Activated CD8-positive, alpha-beta T cell treated with anti-CD3 and anti-CD28 coated beads, Interleukin-2, amount 10 ng/mL, durations not matched to agents 7 days and 5 days (primary cell): Measurements from ENCODE around the gene CENPM. TPM values are rescaled to one million over a fixed set of nuclear protein-coding genes. Genes with fewer than 3 reads are reported as not detected.

Source experiments
- ATAC-seq: fragments of 150-1000 bp; cut with Tn5 transposase; one replicate; pipeline ENCODE4 v1.10.0; 2021; ENCODE audit warnings: moderate library complexity
- CTCF ChIA-PET: fragments of 350-600 bp; sonication (Branson Sonifier 250); formaldehyde crosslinking; loops from one replicate; lab custom pipeline; 2021; ENCODE audit warnings: antibody characterized with exemption; lab: Charles Lee
- POLR2A ChIA-PET: fragments of 350-600 bp; sonication (Branson Sonifier 250); formaldehyde crosslinking; loops from one replicate; lab custom pipeline; 2021; ENCODE audit warnings: antibody characterized with exemption; lab: Charles Lee
- DNase-seq: peaks from one replicate; pipeline ENCODE4 v3.0.0-alpha.2; 2020
- H3K27ac Mint-ChIP-seq: one replicate; pipeline ENCODE4 v1.8.0; 2021; ENCODE audit warnings: mild to moderate bottlenecking, mixed read lengths
- H3K27me3 Mint-ChIP-seq: one replicate; pipeline ENCODE4 v1.8.0; 2021; ENCODE audit warnings: low read depth, mixed read lengths
- H3K36me3 Mint-ChIP-seq: one replicate; pipeline ENCODE4 v1.8.0; 2021; ENCODE audit warnings: low read depth, mixed read lengths
- H3K4me1 Mint-ChIP-seq: one replicate; pipeline ENCODE4 v1.8.0; 2021; ENCODE audit warnings: low read depth, mixed read lengths
- H3K4me3 Mint-ChIP-seq: one replicate; pipeline ENCODE4 v1.8.0; 2021; ENCODE audit warnings: mild to moderate bottlenecking, mixed read lengths
- H3K9me3 Mint-ChIP-seq: one replicate; pipeline ENCODE4 v1.8.0; 2022; ENCODE audit warnings: mixed read lengths; ENCODE audit not compliant: insufficient read depth
- total RNA-seq, 2 experiments: library from RNA; stranded (reverse); gene quantifications; one replicate each; pipeline ENCODE4 v1.2.3, GENCODE V29; 2021

The CENPM gene, protein sequence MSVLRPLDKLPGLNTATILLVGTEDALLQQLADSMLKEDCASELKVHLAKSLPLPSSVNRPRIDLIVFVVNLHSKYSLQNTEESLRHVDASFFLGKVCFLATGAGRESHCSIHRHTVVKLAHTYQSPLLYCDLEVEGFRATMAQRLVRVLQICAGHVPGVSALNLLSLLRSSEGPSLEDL
- total RNA-seq, result 10 to 100 TPM; 83.6 to 83.8 TPM

GRCh38 chr22:41946629-41947423 is at the start of gene CENPM:
Gene CENPM (minus strand): TSS chr22:41947152. CDS start chr22:41947076, 76 bp downstream.
- ChIA-PET CTCF (interaction anchor here (0.7 to 2.1 kb wide), 15 partner anchors 9 to 497 kb away, joined by 3 to 16 read pairs (median 4); partner anchors contain the start of genes SREBF2 and TNFRSF13C), POLR2A (interaction anchor here (0.5 to 2.7 kb wide), 20 partner anchors 10 to 667 kb away, joined by 3 to 13 read pairs (median 3); partner anchors contain the start of genes CCDC134, DESI1, NDUFA6 and RANGAP1)
- peaks cover 33% of the 10 kb centered on the region for H3K36me3 Mint-ChIP-seq
- peak within 1 kb of the TSS; percentile 95 for H3K27ac Mint-ChIP-seq
- DNase-seq, result peak; percentile 96
- peak within 1 kb of the TSS; percentile 81 for H3K4me3 Mint-ChIP-seq
- H3K4me1 Mint-ChIP-seq, result peaks cover 41% of the 10 kb centered on the region
- peak; percentile 98 for ATAC-seq
- H3K9me3 Mint-ChIP-seq, result no peaks in the 10 kb centered on the region
- H3K27me3 Mint-ChIP-seq, result no peaks in the 10 kb centered on the region

GRCh38 chr22:41995211-41995610 is 48.3 kb upstream of the CENPM start:
- ATAC-seq, result no peak
- ChIA-PET POLR2A (no interaction called here), CTCF (interaction anchor here (2.7 kb wide), 1 partner anchor 12 kb away, joined by 7 read pairs; no protein-coding TSS in a partner anchor)
- Mint-ChIP-seq H3K27me3 (peaks cover 25% of the 10 kb centered on the region), H3K36me3 (peaks cover 6% of the 10 kb centered on the region), H3K4me1 (peaks cover 29% of the 10 kb centered on the region), H3K27ac (no peak overlapping the region), H3K9me3 (no peaks in the 10 kb centered on the region), H3K4me3 (no peak overlapping the region)
- DNase-seq, result no peak

DNA sequence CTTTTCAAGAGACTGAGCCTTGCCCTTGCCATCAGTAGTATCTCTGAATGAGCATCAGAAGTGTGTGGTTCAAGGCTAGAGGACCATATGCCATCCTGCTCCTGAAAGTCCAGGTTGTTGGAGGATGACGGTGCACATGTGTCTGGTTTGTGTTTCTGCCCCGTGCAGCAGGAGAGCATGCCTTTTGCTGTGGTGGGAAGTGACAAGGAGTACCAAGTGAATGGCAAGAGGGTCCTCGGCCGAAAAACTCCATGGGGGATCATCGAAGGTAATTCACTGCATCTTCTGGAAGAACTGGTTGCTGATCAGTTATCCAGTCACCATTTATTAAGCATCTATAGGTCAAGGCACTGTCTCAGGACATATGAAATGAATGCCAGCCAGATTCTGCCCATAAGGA is 45.5 kb upstream of the CENPM start:
- H3K27ac Mint-ChIP-seq, result no peak overlapping the region
- H3K27me3 Mint-ChIP-seq, result peaks cover 24% of the 10 kb centered on the region
- no peaks in the 10 kb centered on the region for H3K9me3 Mint-ChIP-seq
- DNase-seq, result no peak
- H3K36me3 Mint-ChIP-seq, result no peaks in the 10 kb centered on the region
- H3K4me1 Mint-ChIP-seq, result peaks cover 14% of the 10 kb centered on the region
- ATAC-seq, result no peak
- POLR2A ChIA-PET, result no interaction called here
- no peak overlapping the region for H3K4me3 Mint-ChIP-seq
- CTCF ChIA-PET, result interaction anchor here (2.7 kb wide), 1 partner anchor 9 kb away, joined by 7 read pairs; no protein-coding TSS in a partner anchor

- ChIA-PET CTCF (no interaction called here), POLR2A (no interaction called here)
- Mint-ChIP-seq H3K27me3 (peaks cover 14% of the 10 kb centered on the region), H3K4me1 (peaks cover 14% of the 10 kb centered on the region), H3K4me3 (no peak overlapping the region), H3K36me3 (no peaks in the 10 kb centered on the region), H3K9me3 (no peaks in the 10 kb centered on the region), H3K27ac (no peak overlapping the region)
- DNase-seq (no peak), ATAC-seq (no peak)
These were observed 44.2 kb upstream of the CENPM start for GRCh38 chr22:41991111-41991510.

DNA sequence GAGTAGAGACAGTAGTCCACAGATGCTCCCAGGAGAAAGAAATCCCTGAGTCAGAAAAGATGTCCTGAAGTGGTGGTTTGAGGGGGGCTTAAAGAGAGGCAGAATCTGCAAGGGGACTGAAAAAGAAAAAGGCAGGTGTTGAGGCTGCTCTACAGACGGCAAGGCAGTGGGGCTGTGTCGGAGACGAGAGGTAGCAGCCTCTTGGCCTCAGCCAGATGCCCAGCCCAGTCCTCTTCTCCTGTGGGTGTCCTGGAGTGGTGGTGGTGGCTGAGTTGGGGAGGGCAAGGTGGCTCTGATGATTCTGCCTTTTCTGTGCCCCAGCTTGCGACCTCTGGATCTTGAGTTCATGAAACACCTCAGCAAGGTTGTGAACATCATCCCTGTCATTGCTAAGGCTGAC is 42.3 kb upstream of the CENPM start:
- H3K4me1 Mint-ChIP-seq, result peaks cover 2% of the 10 kb centered on the region
- ChIA-PET POLR2A (no interaction called here), CTCF (no interaction called here)
- H3K36me3 Mint-ChIP-seq, result no peaks in the 10 kb centered on the region
- no peak overlapping the region for H3K4me3 Mint-ChIP-seq
- ATAC-seq (no peak), DNase-seq (no peak)
- peaks cover 8% of the 10 kb centered on the region for H3K27me3 Mint-ChIP-seq
- no peak overlapping the region for H3K27ac Mint-ChIP-seq
- H3K9me3 Mint-ChIP-seq, result no peaks in the 10 kb centered on the region

GRCh38 chr22:41987276-41987675 is 40.3 kb upstream of the CENPM start:
- H3K9me3 Mint-ChIP-seq, result no peaks in the 10 kb centered on the region
- ATAC-seq (no peak), DNase-seq (no peak)
- ChIA-PET CTCF (no interaction called here), POLR2A (interaction anchor here (1.2 kb wide), 1 partner anchor 11 kb away, joined by 3 read pairs; the partner anchor contains the start of gene WBP2NL)
- H3K4me3 Mint-ChIP-seq, result no peak overlapping the region
- peaks cover 15% of the 10 kb centered on the region for H3K27me3 Mint-ChIP-seq
- H3K4me1 Mint-ChIP-seq, result no peaks in the 10 kb centered on the region
- no peaks in the 10 kb centered on the region for H3K36me3 Mint-ChIP-seq
- H3K27ac Mint-ChIP-seq, result no peak overlapping the region

- Mint-ChIP-seq H3K36me3 (no peaks in the 10 kb centered on the region), H3K4me1 (no peaks in the 10 kb centered on the region), H3K4me3 (no peak overlapping the region), H3K9me3 (no peaks in the 10 kb centered on the region), H3K27ac (no peak overlapping the region), H3K27me3 (peaks cover 21% of the 10 kb centered on the region)
- ChIA-PET CTCF (interaction anchor here (1.6 kb wide), 1 partner anchor 10 kb away, joined by 7 read pairs; no protein-coding TSS in a partner anchor), POLR2A (interaction anchor here (0.6 to 1.0 kb wide), 2 partner anchors 15 to 106 kb away, joined by 4 read pairs; partner anchors contain the start of genes NDUFA6 and WBP2NL)
- ATAC-seq (no peak), DNase-seq (no peak)
These were observed 36.8 kb upstream of the CENPM start for GRCh38 chr22:41983513-41984405.

DNA sequence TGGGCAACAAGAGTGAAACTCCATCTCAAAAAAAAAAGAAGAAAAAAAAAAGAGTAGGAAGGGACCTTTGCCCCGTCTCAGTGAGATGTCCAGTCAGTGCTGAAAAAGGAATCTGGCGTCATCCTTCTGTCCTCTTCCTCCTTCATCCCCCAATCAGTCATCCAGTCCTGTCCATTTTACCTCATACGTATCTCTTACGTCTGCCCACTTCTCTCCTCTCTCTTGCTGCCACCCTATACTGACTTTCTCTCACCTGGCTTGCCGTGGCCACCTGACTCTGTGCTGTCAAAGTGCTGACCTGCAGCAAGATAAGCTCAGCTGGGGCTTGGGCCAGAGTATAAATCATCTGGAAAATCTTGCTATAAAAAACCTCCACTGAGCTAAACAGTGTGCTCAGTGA is 35.9 kb upstream of the CENPM start:
- ChIA-PET CTCF (interaction anchor here (1.6 kb wide), 1 partner anchor 11 kb away, joined by 7 read pairs; no protein-coding TSS in a partner anchor), POLR2A (interaction anchor here (0.5 to 1.0 kb wide), 3 partner anchors 16 to 137 kb away, joined by 3 to 4 read pairs (median 4); partner anchors contain the start of genes NDUFA6 and WBP2NL)
- Mint-ChIP-seq H3K9me3 (no peaks in the 10 kb centered on the region), H3K4me3 (no peak overlapping the region), H3K27ac (peak overlapping the region; percentile 20), H3K27me3 (peaks cover 28% of the 10 kb centered on the region), H3K4me1 (no peaks in the 10 kb centered on the region), H3K36me3 (no peaks in the 10 kb centered on the region)
- DNase-seq, result no peak
- no peak for ATAC-seq

- no peak for DNase-seq
- H3K4me1 Mint-ChIP-seq, result peaks cover 5% of the 10 kb centered on the region
- ATAC-seq, result no peak
- H3K4me3 Mint-ChIP-seq, result no peak overlapping the region
- H3K9me3 Mint-ChIP-seq, result no peaks in the 10 kb centered on the region
- peaks cover 52% of the 10 kb centered on the region for H3K27me3 Mint-ChIP-seq
- H3K36me3 Mint-ChIP-seq, result no peaks in the 10 kb centered on the region
- CTCF ChIA-PET, result no interaction called here
- H3K27ac Mint-ChIP-seq, result no peak overlapping the region
- POLR2A ChIA-PET, result no interaction called here
These were observed 32.7 kb upstream of the CENPM start for GRCh38 chr22:41979423-41980250.

DNA sequence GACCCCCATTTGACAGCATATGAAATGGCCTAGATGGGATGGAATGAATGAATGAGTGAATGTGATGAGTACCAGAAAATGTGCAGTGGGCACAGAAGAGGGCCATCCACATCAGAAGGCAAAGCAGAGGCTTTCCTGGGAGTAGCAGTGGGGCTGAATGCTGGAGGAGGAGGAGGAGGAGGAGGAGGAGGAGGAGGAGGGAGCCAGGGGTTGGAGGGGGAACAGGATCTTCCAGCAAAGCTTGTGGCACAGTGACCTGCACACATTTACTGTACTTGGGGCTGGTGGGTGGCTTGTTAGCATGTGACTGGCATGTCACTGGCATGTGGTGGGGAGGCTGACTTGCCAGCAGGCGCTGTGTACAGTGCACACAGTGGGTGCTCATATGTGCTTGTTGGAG is 31.8 kb upstream of the CENPM start:
- ATAC-seq, result no peak
- no peaks in the 10 kb centered on the region for H3K9me3 Mint-ChIP-seq
- ChIA-PET POLR2A (no interaction called here), CTCF (interaction anchor here (1.2 kb wide), 1 partner anchor 451 kb away, joined by 4 read pairs; no protein-coding TSS in a partner anchor)
- H3K27ac Mint-ChIP-seq, result no peak overlapping the region
- H3K4me1 Mint-ChIP-seq, result peaks cover 5% of the 10 kb centered on the region
- no peak for DNase-seq
- no peaks in the 10 kb centered on the region for H3K36me3 Mint-ChIP-seq
- H3K27me3 Mint-ChIP-seq, result peaks cover 53% of the 10 kb centered on the region
- H3K4me3 Mint-ChIP-seq, result no peak overlapping the region
